ENCODE data around the gene MAGI2.

MAGI2 gene

DNA sequence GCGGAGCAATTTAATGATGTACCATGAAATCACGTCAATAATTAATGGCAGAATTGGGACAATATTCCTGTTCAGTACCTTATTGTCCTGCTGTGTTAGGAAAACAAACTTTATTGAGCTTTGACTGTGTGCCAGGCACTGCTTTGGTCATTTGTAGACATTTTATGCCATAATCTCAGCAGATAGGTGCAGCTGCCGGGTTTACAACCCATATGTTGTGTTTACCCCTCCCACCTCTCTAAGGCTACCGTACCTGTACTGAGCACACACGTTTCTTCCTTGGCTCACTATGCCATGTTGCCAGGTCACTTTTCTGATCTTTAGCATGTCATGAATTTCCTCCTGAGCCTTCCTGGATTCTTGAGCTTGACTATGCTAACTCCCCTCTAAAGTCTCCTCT lies 1232.7 kb downstream of the MAGI2 start:
- H3K4me3 ChIP-seq (ENCODE audit: low read depth, low read length): no peak overlapping the region
- TF ChIP-seq, protein P1, sequence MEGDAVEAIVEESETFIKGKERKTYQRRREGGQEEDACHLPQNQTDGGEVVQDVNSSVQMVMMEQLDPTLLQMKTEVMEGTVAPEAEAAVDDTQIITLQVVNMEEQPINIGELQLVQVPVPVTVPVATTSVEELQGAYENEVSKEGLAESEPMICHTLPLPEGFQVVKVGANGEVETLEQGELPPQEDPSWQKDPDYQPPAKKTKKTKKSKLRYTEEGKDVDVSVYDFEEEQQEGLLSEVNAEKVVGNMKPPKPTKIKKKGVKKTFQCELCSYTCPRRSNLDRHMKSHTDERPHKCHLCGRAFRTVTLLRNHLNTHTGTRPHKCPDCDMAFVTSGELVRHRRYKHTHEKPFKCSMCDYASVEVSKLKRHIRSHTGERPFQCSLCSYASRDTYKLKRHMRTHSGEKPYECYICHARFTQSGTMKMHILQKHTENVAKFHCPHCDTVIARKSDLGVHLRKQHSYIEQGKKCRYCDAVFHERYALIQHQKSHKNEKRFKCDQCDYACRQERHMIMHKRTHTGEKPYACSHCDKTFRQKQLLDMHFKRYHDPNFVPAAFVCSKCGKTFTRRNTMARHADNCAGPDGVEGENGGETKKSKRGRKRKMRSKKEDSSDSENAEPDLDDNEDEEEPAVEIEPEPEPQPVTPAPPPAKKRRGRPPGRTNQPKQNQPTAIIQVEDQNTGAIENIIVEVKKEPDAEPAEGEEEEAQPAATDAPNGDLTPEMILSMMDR (conservative IDR thresholded peaks at IDR 0.05; ENCODE audit: low read depth, low read length): no peak
- no peak for DNase-seq (ENCODE audit: low read depth)

DNA sequence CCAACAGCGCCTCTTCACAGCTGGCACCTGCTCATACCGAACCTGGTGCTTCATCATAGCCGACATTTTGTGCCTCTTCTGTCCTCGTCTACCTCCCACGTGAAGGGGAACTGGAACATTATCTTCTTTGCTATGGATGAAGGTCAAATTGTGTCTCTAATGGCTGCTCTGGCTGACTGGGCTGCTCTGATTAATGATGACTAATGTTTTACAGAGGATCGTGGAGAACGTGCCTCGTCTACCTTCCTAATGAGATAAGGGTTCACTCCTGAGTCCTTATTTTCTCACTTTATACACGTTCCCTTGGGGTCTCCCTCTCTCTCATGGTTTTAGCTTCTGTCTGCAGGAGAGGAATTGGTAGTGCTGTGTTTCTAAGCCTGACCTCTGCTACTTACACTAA lies 1234.6 kb downstream of the MAGI2 start:
- TF ChIP-seq, protein P1 (conservative IDR thresholded peaks at IDR 0.05; ENCODE audit: low read depth, low read length): no peak
- no peak overlapping the region for H3K4me3 ChIP-seq (ENCODE audit: low read depth, low read length)
- DNase-seq (ENCODE audit: low read depth): no peak

- TF ChIP-seq, protein P1 (conservative IDR thresholded peaks at IDR 0.05; ENCODE audit: low read depth, low read length): no peak
- H3K4me3 ChIP-seq (ENCODE audit: low read depth, low read length): no peak overlapping the region
- no peak for DNase-seq (ENCODE audit: low read depth)
Measured at GRCh38 chr7:78218051-78218450, 1235.4 kb downstream of the MAGI2 start.

GRCh38 chr7:78215199-78215598 lies 1238.3 kb downstream of the MAGI2 start:
- TF ChIP-seq, protein P1 (conservative IDR thresholded peaks at IDR 0.05; ENCODE audit: low read depth, low read length): no peak
- DNase-seq (ENCODE audit: low read depth): no peak
- no peak overlapping the region for H3K4me3 ChIP-seq (ENCODE audit: low read depth, low read length)

GRCh38 chr7:78213402-78213801 lies 1240.1 kb downstream of the MAGI2 start:
- TF ChIP-seq, protein P1 (conservative IDR thresholded peaks at IDR 0.05; ENCODE audit: low read depth, low read length): no peak
- no peak for DNase-seq (ENCODE audit: low read depth)
- no peak overlapping the region for H3K4me3 ChIP-seq (ENCODE audit: low read depth, low read length)

- TF ChIP-seq, protein P1 (conservative IDR thresholded peaks at IDR 0.05; ENCODE audit: low read depth, low read length): no peak
Measured at GRCh38 chr7:78212476-78213060, 1240.9 kb downstream of the MAGI2 start.

GRCh38 chr7:78207269-78207668 lies 1246.2 kb downstream of the MAGI2 start:
- TF ChIP-seq, protein P1 (conservative IDR thresholded peaks at IDR 0.05; ENCODE audit: low read depth, low read length): no peak
- no peak for DNase-seq (ENCODE audit: low read depth)
- no peak overlapping the region for H3K4me3 ChIP-seq (ENCODE audit: low read depth, low read length)

More at GRCh38 chr7:78212476-78213060, 1240.9 kb downstream of the MAGI2 start:
- no peak for DNase-seq (ENCODE audit: low read depth)
- no peak overlapping the region for H3K4me3 ChIP-seq (ENCODE audit: low read depth, low read length)

Data from choroid plexus epithelial cell (primary cell).